Right cardiac atrium (tissue), 5 donors: ENCODE measurements around the gene FBXL19. TPM values are rescaled to one million over a fixed set of nuclear protein-coding genes. Genes with fewer than 3 reads are reported as not detected.

Experiments used
- ATAC-seq, 2 donors: fragments of 200-7000 bp; cut with Tn5 transposase; one replicate each; pipeline versions ENCODE4 v1.8.0 to v1.9.1; 2020; ENCODE audit warnings: moderate library complexity in 2 of 2, mild to moderate bottlenecking in 1 of 2
- DNase-seq, 3 donors: peaks; one replicate each; pipeline ENCODE4 v3.0.0-alpha.2; 2020
- H3K27ac ChIP-seq: one replicate; pipeline ENCODE4 v1.5.1; 2013; ENCODE audit warnings: mild to moderate bottlenecking, low read length, control low read depth, moderate library complexity
- H3K27me3 ChIP-seq: one replicate; pipeline ENCODE4 v1.6.1; 2013; ENCODE audit not compliant: control insufficient read depth, insufficient read depth
- H3K4me1 ChIP-seq: one replicate; pipeline ENCODE4 v1.6.1; 2013; ENCODE audit warnings: low read length; ENCODE audit not compliant: control insufficient read depth, insufficient read depth
- H3K4me3 ChIP-seq: one replicate; pipeline ENCODE4 v1.5.1; 2013; ENCODE audit warnings: low read length, control low read depth
- H3K9me3 ChIP-seq: one replicate; pipeline ENCODE4 v1.6.1; 2013; ENCODE audit warnings: low read length; ENCODE audit not compliant: control insufficient read depth
- WGBS: extraction: QIAGEN DNeasy Blood & Tissue Kit; methylation state at CpG from one replicate; pipeline ENCODE4 v1.1.7; 2013; 5-methylcytosine and 5-hydroxymethylcytosine counted together
- intact Hi-C, 4 donors: fragments of 100-400 bp; cut with DNase I; formaldehyde crosslinking; loops; one replicate each; pipeline versions ENCODE4 v1.11.0 to v1.14.0; 2022 to 2023
- polyA plus RNA-seq: library from polyadenylated mRNA; stranded (reverse); fragments of 200-250 nt; gene quantifications from one replicate; pipeline ENCODE4 v1.2.3, GENCODE V29; 2013
- total RNA-seq, 4 donors: library from RNA; stranded (reverse); fragmentation: NEBNext Ultra II Directional; extraction: Animal tissue kit (Norgen Biotek cat#: 25700); gene quantifications; one replicate each; pipeline ENCODE4 v1.2.1, GENCODE V29; 2021
- donor health status: healthy with polysubstance abuse.
- donor health status: DM: no; HTN: yes; CAD: no.
- donor health status: DM: no; HTN: no; CAD: no.
- donor health status: DM: no; HTN: yes; CAD: no; lungs with severe emphysema.
- donor health status: DM: yes; HTN: yes; CAD: no.

Gene FBXL19
- total and polyA plus RNA-seq, 5 donors, result 5.1 to 8.4 (median 6.9) TPM

GRCh38 chr16:30956601-30957455, 33.5 kb downstream of the FBXL19 start:
- intact Hi-C loops, result no loop called here
- ATAC-seq, result peak; percentile 86
- WGBS, result 28% methylated on average over 42 of the region's 42 CpGs

GRCh38 chr16:30957456-30958174, 34.2 kb downstream of the FBXL19 start, which contains the start of gene SETD1A:
Gene SETD1A, plus strand, starts transcription at chr16:30957754. Its CDS starts 978 bp downstream, at chr16:30958732.
- DNase-seq, result peak; percentile 98 to 99 (median 99)
- WGBS, result under 1% methylated on average over 82 of the region's 85 CpGs
- Histone ChIP-seq H3K27ac (peak within 1 kb of the TSS; percentile 99), H3K4me1 (no peaks in the 10 kb centered on the region), H3K4me3 (peak within 1 kb of the TSS; percentile 94), H3K9me3 (no peaks in the 10 kb centered on the region), H3K27me3 (no peaks in the 10 kb centered on the region)
- ATAC-seq, result peak; percentile 92 to 94
- intact Hi-C loops, result no loop called here

More at GRCh38 chr16:30956601-30957455, 33.5 kb downstream of the FBXL19 start:
- Histone ChIP-seq H3K4me3 (peak overlapping the region; percentile 94), H3K27me3 (no peaks in the 10 kb centered on the region), H3K4me1 (no peaks in the 10 kb centered on the region), H3K9me3 (no peaks in the 10 kb centered on the region), H3K27ac (peak overlapping the region; percentile 97)
- peak; percentile 91 to 95 (median 94) for DNase-seq

DNA sequence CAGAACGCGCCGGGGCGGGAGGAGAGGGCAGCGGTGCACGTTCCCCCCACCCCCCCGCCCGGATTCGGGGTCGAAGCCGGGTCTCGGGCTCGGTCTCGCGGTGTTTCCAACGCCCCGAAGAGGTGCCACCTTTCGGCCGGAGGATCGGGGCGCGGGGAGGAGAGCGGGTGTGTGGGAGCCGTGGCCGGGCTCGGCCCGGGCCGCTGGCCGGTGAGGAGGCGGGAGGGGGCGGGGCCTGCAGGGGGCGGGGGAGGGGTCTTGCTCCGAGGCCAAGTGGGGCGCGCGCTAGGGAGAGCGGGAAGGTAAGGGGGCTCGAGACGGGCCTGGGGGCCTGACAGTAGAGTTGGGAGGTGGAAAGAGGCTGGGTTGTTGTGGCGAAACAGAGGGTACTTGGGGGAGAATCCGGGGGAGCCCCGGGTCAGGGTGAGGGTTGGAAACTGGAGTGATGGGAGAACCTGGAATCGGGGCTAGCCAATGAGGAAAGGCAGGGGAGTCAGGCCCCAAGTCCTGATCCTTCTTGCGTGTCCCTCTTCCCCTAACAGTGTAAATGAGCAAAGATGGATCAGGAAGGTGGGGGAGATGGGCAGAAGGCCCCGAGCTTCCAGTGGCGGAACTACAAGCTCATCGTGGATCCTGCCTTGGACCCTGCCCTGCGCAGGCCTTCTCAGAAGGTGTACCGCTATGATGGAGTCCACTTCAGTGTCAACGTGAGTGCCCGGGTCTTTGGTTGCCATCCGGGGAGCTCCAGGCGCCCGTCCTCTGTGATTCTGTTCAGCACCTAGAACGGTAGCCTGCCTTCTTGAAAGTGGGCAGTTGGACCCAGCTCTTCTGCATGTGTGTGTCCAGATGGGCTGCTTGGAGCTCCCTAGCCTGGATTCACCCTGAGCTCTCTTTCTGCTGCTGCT, 35.1 kb downstream of the FBXL19 start:
- peak; percentile 12 to 13 for ATAC-seq
- intact Hi-C loops, result no loop called here

DNA sequence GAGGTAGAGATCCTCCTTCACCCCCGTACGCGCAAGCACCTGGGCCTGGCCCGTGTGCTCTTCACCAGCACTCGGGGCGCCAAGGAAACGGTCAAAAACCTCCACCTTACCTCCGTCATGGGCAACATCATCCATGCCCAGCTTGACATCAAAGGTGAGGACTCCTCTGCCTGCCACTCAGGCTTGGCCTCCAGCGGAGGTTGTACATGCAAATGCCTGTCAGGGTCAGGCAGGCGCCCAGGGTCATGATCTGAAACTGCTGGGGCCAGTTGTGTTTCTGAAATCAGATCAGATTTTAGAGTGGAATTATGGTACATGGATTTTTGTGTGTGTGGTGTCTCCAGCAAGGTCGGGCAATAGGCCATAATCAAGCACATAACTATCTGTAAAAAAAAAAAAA, 38.0 kb downstream of the FBXL19 start:
- H3K9me3 ChIP-seq, result no peaks in the 10 kb centered on the region
- no peaks in the 10 kb centered on the region for H3K4me1 ChIP-seq
- no peak for ATAC-seq
- no peak overlapping the region for H3K27ac ChIP-seq
- H3K27me3 ChIP-seq, result no peaks in the 10 kb centered on the region
- H3K4me3 ChIP-seq, result no peak overlapping the region
- peak in 1 of 3 donors; percentile 57 for DNase-seq
- intact Hi-C loops, result no loop called here
- 91% methylated on average over 11 of the region's 11 CpGs for WGBS

More for the DNA sequence above, 35.1 kb downstream of the FBXL19 start:
- Histone ChIP-seq H3K4me1 (no peaks in the 10 kb centered on the region), H3K9me3 (no peaks in the 10 kb centered on the region), H3K4me3 (peak overlapping the region; percentile 94), H3K27ac (peak overlapping the region; percentile 99), H3K27me3 (no peaks in the 10 kb centered on the region)
- DNase-seq, result peak in 1 of 3 donors; percentile 86
- 11% methylated on average over 55 of the region's 55 CpGs for WGBS

DNA sequence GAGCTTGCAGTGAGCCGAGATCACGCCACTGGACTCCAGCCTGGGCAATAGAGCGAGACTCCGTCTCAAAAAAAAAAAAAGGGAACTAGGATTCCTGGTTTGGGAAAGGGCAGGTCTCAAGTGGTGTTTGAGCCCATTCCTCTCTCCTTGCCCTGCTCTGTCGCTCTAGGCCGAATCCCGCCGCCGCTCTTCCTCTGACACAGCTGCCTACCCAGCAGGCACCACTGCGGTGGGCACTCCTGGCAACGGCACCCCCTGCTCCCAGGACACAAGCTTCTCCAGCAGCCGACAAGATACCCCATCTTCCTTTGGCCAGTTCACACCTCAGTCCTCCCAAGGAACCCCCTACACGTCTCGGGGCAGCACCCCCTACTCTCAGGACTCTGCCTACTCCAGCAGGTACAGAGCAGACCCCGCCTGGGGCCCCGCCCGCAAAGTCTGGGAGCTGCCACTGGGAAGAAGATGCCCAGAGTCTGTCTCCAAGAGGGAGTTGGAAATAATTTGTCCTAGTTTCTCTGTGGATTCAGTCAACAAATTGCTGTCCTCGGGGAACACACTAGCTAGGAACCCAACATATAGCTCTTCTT, 40.6 kb downstream of the FBXL19 start:
- Histone ChIP-seq H3K4me3 (no peak overlapping the region), H3K27me3 (no peaks in the 10 kb centered on the region), H3K4me1 (no peaks in the 10 kb centered on the region), H3K27ac (no peak overlapping the region), H3K9me3 (no peaks in the 10 kb centered on the region)
- intact Hi-C loops, result no loop called here
- 93% methylated on average over 18 of the region's 18 CpGs for WGBS
- DNase-seq (peak in 1 of 3 donors; percentile 60), ATAC-seq (no peak)

DNA sequence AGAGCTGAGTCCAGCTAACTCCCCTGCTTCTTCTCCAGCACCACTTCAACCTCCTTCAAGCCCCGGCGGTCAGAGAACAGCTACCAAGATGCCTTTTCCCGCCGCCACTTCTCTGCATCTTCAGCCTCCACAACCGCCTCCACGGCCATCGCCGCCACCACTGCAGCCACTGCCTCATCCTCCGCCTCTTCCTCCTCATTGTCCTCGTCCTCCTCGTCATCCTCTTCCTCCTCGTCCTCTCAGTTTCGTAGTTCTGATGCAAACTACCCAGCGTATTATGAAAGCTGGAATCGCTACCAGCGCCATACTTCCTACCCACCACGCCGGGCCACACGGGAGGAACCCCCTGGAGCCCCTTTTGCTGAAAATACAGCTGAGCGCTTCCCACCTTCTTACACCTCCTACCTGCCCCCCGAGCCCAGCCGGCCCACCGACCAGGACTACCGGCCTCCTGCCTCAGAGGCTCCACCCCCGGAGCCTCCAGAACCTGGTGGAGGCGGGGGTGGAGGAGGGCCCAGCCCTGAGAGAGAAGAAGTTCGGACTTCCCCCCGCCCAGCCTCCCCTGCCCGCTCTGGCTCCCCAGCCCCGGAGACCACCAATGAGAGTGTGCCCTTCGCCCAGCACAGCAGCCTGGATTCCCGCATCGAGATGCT, 41.3 kb downstream of the FBXL19 start:
- Histone ChIP-seq H3K27ac (no peak overlapping the region), H3K4me3 (no peak overlapping the region), H3K9me3 (no peaks in the 10 kb centered on the region), H3K27me3 (no peaks in the 10 kb centered on the region), H3K4me1 (no peaks in the 10 kb centered on the region)
- 88% methylated on average over 33 of the region's 33 CpGs for WGBS
- intact Hi-C loops, result no loop called here
- DNase-seq (peak in 1 of 3 donors; percentile 42), ATAC-seq (no peak)

- intact Hi-C loops, result no loop called here
- DNase-seq, result peak in 1 of 3 donors; percentile 25
- H3K4me3 ChIP-seq, result no peak overlapping the region
- no peaks in the 10 kb centered on the region for H3K4me1 ChIP-seq
- no peaks in the 10 kb centered on the region for H3K9me3 ChIP-seq
- H3K27me3 ChIP-seq, result no peaks in the 10 kb centered on the region
- no peak overlapping the region for H3K27ac ChIP-seq
- ATAC-seq, result no peak
- 86% methylated on average over 15 of the region's 15 CpGs for WGBS
Measured at GRCh38 chr16:30965436-30965835, 42.1 kb downstream of the FBXL19 start.

DNA sequence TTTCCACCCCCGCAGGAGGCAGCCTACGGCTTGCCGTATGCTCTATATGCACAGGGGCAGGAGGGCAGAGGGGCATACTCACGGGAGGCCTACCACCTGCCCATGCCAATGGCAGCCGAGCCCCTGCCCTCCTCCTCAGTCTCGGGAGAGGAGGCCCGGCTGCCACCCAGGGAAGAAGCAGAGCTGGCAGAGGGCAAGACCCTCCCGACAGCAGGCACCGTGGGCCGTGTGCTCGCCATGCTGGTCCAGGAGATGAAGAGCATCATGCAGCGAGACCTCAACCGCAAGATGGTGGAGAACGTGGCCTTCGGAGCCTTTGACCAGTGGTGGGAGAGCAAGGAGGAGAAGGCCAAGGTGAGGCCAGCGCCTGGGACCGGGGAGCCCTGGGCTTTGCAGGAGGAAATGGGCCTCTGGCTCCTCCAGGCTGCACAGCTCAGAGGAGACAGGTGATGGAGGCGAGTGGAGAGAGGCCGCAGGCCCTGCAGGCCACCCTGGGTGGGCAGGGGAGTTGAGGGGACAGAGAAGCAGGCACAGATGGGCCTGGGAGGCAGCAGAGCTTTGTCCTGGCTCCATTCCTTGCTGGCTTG, 42.8 kb downstream of the FBXL19 start:
- intact Hi-C loops, result no loop called here
- WGBS, result 92% methylated on average over 19 of the region's 19 CpGs
- Histone ChIP-seq H3K4me1 (no peaks in the 10 kb centered on the region), H3K27me3 (no peaks in the 10 kb centered on the region), H3K9me3 (no peaks in the 10 kb centered on the region), H3K4me3 (no peak overlapping the region), H3K27ac (no peak overlapping the region)
- peak in 1 of 2 donors; percentile 17 for ATAC-seq
- DNase-seq, result peak in 1 of 3 donors; percentile 35

DNA sequence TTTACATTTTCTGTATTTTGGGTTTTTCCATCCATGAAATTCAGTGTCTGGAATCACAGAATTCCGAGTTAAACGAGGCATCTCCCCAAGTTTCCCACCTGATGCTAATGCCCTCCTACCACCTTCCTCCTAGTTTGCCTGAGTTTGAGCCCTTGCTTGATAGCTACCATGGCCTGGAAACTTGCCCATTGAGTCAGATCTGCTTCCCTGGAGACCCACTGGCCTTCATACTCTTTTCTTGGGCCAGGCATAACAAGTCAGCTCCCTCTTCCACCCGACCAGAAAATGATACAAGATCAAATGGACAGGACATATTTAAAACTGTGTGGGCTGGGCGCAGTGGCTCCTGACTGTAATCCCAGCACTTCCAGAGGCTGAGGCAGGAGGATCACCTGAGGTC, 44.4 kb downstream of the FBXL19 start:
- Histone ChIP-seq H3K27me3 (no peaks in the 10 kb centered on the region), H3K9me3 (no peaks in the 10 kb centered on the region), H3K4me1 (no peaks in the 10 kb centered on the region), H3K4me3 (no peak overlapping the region), H3K27ac (no peak overlapping the region)
- no peak for ATAC-seq
- intact Hi-C loops, result no loop called here
- DNase-seq, result peak in 1 of 3 donors; percentile 13
- 83% methylated on average over 4 of the region's 4 CpGs for WGBS
